Stimulated activated CD8-positive, alpha-beta memory T cell treated with anti-CD3 and anti-CD28 coated beads, Interleukin-2, amount 100 ng/mL, for 48 hours (primary cell): ENCODE measurements around the gene ELAC2.

ENCODE experiments used
- DNase-seq, 2 donors: peaks; one replicate each; pipeline ENCODE4 v3.0.0-alpha.2; 2020; ENCODE audit warnings: low read depth in 2 of 2

ELAC2 gene

GRCh38 chr17:12953156-12953555 lies 64.7 kb downstream of the ELAC2 start:
- no peak for DNase-seq

- DNase-seq: no peak
Observed at GRCh38 chr17:12952012-12952411, 65.8 kb downstream of the ELAC2 start.

- DNase-seq: no peak
Observed at GRCh38 chr17:12947047-12947446, 70.8 kb downstream of the ELAC2 start.
